Osteocyte (in vitro differentiated cells): Measurements from ENCODE around the gene POLD4. TPM values are rescaled to one million over a fixed set of nuclear protein-coding genes. Genes with fewer than 3 reads are reported as not detected.

Experiments
- DNase-seq: peaks from one replicate; pipeline ENCODE4 v3.0.0; 2021; ENCODE audit warnings: mixed read lengths; ENCODE audit not compliant: unreplicated experiment; ENCODE audit errors: extremely low spot score
- H3K27ac Mint-ChIP-seq: one replicate; pipeline ENCODE4 v1.8.0; 2021; ENCODE audit warnings: mild to moderate bottlenecking, mixed read lengths; ENCODE audit not compliant: unreplicated experiment
- H3K27me3 Mint-ChIP-seq: one replicate; pipeline ENCODE4 v1.8.0; 2021; ENCODE audit warnings: mixed read lengths; ENCODE audit not compliant: unreplicated experiment
- H3K36me3 Mint-ChIP-seq: one replicate; pipeline ENCODE4 v1.8.0; 2021; ENCODE audit warnings: mixed read lengths; ENCODE audit not compliant: unreplicated experiment
- H3K4me1 Mint-ChIP-seq: one replicate; pipeline ENCODE4 v1.8.0; 2021; ENCODE audit warnings: mixed read lengths; ENCODE audit not compliant: unreplicated experiment
- H3K4me3 Mint-ChIP-seq: one replicate; pipeline ENCODE4 v1.8.0; 2021; ENCODE audit warnings: mild to moderate bottlenecking, moderate library complexity, mixed read lengths; ENCODE audit not compliant: unreplicated experiment
- H3K9me3 Mint-ChIP-seq: one replicate; pipeline ENCODE4 v1.8.0; 2021; ENCODE audit warnings: mixed read lengths; ENCODE audit not compliant: unreplicated experiment
- total RNA-seq: library from RNA; stranded (reverse); gene quantifications from 2 replicates; pipeline ENCODE4 v1.2.1, GENCODE V29; 2021
- TF ChIP-seq, protein P1 (sequence below): fragments of 200-600 bp; sonication (generic); IDR thresholded peaks from 2 replicates; pipeline ENCODE4 v1.5.0; 2021; ENCODE audit warnings: antibody characterized with exemption, mild to moderate bottlenecking, moderate library complexity

POLD4 gene
- total RNA-seq, 1 donor from 2014 or later, result 64.0 TPM

DNA sequence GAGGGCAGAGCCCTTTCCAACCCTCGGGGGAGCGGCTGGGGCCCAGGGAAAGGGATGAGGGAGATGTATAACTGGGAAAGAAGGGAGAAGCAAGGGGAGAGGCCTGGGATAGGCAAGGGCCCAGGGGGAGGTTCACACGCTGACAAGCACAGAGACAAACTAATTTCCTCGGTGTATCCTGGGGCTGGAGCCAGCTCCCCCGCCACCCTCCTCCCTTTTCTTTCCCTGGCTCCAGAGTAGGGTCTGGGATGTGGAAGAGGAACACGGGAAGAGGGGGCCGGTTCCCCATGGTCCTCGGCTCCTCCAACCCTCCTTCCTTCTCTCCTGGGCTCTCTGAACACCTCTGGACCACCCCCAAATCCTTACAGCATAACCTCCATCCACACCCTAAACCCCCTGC is 13.2 kb upstream of the POLD4 start:
- H3K4me3 Mint-ChIP-seq, result no peak overlapping the region
- H3K9me3 Mint-ChIP-seq, result no peaks in the 10 kb centered on the region
- peaks cover 47% of the 10 kb centered on the region for H3K4me1 Mint-ChIP-seq
- DNase-seq, result no peak
- H3K36me3 Mint-ChIP-seq, result peaks cover 11% of the 10 kb centered on the region
- TF ChIP-seq, protein P1, sequence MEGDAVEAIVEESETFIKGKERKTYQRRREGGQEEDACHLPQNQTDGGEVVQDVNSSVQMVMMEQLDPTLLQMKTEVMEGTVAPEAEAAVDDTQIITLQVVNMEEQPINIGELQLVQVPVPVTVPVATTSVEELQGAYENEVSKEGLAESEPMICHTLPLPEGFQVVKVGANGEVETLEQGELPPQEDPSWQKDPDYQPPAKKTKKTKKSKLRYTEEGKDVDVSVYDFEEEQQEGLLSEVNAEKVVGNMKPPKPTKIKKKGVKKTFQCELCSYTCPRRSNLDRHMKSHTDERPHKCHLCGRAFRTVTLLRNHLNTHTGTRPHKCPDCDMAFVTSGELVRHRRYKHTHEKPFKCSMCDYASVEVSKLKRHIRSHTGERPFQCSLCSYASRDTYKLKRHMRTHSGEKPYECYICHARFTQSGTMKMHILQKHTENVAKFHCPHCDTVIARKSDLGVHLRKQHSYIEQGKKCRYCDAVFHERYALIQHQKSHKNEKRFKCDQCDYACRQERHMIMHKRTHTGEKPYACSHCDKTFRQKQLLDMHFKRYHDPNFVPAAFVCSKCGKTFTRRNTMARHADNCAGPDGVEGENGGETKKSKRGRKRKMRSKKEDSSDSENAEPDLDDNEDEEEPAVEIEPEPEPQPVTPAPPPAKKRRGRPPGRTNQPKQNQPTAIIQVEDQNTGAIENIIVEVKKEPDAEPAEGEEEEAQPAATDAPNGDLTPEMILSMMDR, result no peak
- H3K27me3 Mint-ChIP-seq, result no peaks in the 10 kb centered on the region
- peak overlapping the region; percentile 47 for H3K27ac Mint-ChIP-seq

DNA sequence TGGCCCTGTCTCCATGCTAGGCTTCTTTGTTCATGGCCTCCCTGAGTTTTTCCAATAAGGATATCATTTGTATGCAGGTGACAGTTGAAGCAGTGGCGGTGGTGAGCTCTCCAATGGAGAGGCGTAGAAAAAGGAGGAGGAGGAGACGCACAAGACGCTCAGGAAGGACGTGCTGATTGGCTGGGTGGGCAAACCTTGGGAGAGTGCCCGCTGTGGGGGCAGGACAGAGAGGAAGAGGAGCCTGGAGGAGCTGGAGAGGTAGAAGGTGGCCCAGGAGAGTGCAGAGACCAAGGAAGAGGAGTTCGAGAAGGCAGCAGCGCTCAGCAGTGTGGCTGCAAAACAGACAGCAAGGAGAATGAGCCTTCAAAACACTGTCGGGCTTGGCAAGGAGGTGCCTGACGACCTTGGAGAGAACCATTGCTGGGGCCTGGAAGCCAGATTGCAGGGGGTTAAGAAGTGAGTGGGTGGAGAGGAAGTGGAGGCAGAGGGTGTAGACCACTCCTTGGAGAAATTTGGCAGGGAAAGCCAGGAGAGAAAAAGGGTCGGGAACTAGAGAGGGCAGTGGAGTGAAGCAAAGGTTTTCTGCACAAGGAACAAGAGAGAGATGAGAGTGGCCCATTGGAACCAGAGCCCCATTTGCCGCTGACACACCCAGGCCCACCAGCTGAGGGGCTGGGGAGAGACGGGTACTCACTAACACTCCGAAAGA is 12.5 kb upstream of the POLD4 start:
- H3K27me3 Mint-ChIP-seq, result no peaks in the 10 kb centered on the region
- peak overlapping the region; percentile 47 for H3K27ac Mint-ChIP-seq
- no peak for DNase-seq
- TF ChIP-seq, protein P1, result no peak
- H3K4me1 Mint-ChIP-seq, result peaks cover 40% of the 10 kb centered on the region
- H3K4me3 Mint-ChIP-seq, result no peak overlapping the region
- H3K9me3 Mint-ChIP-seq, result no peaks in the 10 kb centered on the region
- peaks cover 11% of the 10 kb centered on the region for H3K36me3 Mint-ChIP-seq

DNA sequence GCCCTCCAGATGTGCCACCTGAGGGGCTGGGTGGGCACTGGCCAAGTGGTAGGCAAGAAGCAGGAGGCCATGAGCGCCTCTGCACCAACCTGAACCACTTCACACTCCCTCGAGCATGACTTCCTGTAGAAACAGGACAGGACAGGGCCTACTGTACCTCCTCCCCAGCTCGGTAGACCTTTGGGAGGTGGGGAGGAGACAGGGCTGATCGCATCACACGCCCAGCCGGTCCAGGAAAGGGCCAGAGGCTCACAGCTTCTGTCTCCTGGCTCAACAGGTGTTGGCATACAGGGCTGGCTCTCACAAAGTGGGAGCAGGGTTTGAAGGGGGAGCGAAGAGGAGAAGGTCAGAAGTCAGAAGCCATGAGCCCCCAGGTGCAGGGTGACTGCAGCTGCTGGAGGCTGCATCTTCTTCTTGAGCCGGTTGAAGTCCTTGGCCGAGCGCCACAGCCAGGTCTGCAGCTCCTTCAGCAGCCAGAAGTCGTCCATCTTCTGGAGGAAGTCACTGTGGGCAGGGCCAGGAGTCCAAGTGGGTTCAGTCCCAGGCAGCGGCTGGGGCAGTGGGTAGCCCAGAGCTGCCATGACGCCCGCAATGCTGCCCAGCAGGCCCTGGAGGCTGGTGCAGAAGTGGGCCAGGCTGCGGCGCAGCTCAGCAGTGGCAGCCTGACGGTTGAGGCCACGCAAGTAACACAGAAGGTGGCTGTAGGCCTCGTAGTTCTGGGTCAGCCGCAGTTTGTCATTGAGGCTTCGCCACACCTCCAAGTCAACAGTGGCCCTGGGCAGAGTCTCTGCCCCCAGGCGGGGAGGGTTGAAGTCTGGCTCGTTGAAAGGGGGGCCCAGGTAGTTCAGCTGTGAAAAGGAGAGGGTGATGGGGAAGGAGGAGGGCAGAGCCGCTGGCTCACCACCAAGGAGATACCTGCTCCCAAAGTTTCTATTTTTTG is 11.7 kb upstream of the POLD4 start:
- DNase-seq, result no peak
- peaks cover 11% of the 10 kb centered on the region for H3K36me3 Mint-ChIP-seq
- no peaks in the 10 kb centered on the region for H3K27me3 Mint-ChIP-seq
- H3K9me3 Mint-ChIP-seq, result no peaks in the 10 kb centered on the region
- H3K4me3 Mint-ChIP-seq, result no peak overlapping the region
- H3K27ac Mint-ChIP-seq, result no peak overlapping the region
- peaks cover 33% of the 10 kb centered on the region for H3K4me1 Mint-ChIP-seq
- TF ChIP-seq, protein P1, result no peak

DNA sequence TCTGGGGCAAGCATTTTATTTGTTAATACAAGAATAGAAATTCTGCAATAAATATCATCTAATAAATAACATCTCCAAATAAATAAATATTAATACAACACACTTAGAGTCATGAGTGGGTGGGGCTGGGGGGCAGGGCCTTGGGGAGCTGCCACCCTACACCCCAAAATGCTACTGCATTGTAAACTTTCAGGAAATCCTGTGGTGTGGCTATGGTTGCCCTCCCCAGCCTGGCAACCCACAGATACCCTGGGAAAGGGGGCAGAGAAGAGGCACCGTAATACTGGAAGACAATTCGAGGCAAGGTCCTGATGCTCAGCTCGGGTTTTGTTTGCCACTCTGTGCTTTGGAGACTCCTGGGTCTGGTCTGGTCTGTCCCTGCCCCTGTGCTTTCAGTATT is 10.8 kb upstream of the POLD4 start:
- H3K27ac Mint-ChIP-seq, result no peak overlapping the region
- peaks cover 11% of the 10 kb centered on the region for H3K36me3 Mint-ChIP-seq
- peaks cover 26% of the 10 kb centered on the region for H3K4me1 Mint-ChIP-seq
- no peak for DNase-seq
- H3K9me3 Mint-ChIP-seq, result no peaks in the 10 kb centered on the region
- H3K27me3 Mint-ChIP-seq, result no peaks in the 10 kb centered on the region
- TF ChIP-seq, protein P1, result no peak
- no peak overlapping the region for H3K4me3 Mint-ChIP-seq
